Sigmoid colon (tissue), 4 donors: ENCODE data around the gene MRPL2.

Experiments
- EP300 ChIP-seq, 4 donors: sonication (generic); formaldehyde crosslinking; IDR thresholded peaks; one replicate each; pipeline ENCODE4 v1.6.1; 2017; ENCODE audit warnings: antibody characterized with exemption in 4 of 4
- POLR2AphosphoS5 ChIP-seq, 4 donors: sonication (generic); formaldehyde crosslinking; IDR thresholded peaks; one replicate each; pipeline ENCODE4 v1.6.1; 2017; ENCODE audit warnings: antibody characterized with exemption in 4 of 4
- TF ChIP-seq, protein P1 (sequence below), 4 experiments: fragments of 450-650 bp in 3 of 4; fragments of 200-600 bp in 1 of 4; IDR thresholded peaks; one replicate each; pipeline ENCODE4 v1.5.1; 2016 to 2019; ENCODE audit warnings: antibody characterized with exemption in 4 of 4, mild to moderate bottlenecking in 3 of 4, moderate library complexity in 2 of 4

DNA sequence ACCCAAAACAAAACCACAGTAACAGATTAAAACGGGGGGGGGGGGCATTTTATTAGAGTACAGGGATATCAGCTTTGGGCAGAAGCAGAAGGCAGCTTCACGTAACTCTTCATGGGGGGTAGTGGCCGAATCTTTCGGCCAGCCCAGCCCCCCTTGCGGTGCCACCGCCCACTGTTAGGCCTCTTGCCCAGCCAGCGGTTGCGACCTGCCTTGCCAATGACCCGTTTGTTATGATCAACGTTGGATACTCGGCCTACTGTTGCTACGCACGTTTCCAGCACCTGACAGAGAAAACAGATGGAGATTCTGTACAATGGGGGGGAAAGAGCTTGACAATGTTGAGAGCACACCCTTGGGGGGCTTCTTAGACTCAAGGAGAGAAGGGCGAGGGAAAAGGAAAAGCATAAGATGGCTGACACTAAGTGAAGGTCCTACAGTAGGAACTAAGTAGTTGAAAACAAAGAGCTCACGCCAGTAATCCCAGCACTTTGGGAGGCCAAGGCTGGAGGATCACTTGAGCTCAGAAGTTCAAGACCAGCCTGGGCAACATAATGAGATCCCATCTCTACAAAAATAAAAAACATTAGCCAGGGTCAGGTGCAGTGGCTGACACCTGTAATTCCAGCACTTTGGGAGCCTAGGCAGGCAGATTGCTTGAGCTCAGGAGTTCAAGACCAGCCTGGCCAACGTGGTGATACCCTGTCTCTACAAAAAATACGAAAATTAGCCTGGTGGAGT is 4.9 kb downstream of the MRPL2 start:
- TF ChIP-seq, protein P1, sequence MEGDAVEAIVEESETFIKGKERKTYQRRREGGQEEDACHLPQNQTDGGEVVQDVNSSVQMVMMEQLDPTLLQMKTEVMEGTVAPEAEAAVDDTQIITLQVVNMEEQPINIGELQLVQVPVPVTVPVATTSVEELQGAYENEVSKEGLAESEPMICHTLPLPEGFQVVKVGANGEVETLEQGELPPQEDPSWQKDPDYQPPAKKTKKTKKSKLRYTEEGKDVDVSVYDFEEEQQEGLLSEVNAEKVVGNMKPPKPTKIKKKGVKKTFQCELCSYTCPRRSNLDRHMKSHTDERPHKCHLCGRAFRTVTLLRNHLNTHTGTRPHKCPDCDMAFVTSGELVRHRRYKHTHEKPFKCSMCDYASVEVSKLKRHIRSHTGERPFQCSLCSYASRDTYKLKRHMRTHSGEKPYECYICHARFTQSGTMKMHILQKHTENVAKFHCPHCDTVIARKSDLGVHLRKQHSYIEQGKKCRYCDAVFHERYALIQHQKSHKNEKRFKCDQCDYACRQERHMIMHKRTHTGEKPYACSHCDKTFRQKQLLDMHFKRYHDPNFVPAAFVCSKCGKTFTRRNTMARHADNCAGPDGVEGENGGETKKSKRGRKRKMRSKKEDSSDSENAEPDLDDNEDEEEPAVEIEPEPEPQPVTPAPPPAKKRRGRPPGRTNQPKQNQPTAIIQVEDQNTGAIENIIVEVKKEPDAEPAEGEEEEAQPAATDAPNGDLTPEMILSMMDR (IDR thresholded peaks at IDR 0.05) = no peak
- TF ChIP-seq POLR2AphosphoS5 (IDR thresholded peaks at IDR 0.05) = no peak
- no peak for TF ChIP-seq EP300 (IDR thresholded peaks at IDR 0.05)
